ENCODE data around the gene VAC14. TPM values are rescaled to one million over a fixed set of nuclear protein-coding genes. Genes with fewer than 3 reads are reported as not detected.

Gene VAC14
- total RNA-seq, 1 donor from 2014 or later: 18.4 TPM

- FAIRE-seq (no peak), DNase-seq (ENCODE audit: low read depth) (no peak)
- H3K36me3 ChIP-seq (ENCODE audit: control insufficient read depth, insufficient read depth, low read length): no peaks in the 10 kb centered on the region
- no peak overlapping the region for H3K4me3 ChIP-seq (ENCODE audit: low read depth, low read length)
- H3K27me3 ChIP-seq (ENCODE audit: control insufficient read depth, insufficient read depth, low read length): no peaks in the 10 kb centered on the region
- no peak for TF ChIP-seq CTCF (IDR thresholded peaks at IDR 0.05; ENCODE audit: insufficient read depth, low read length, severe bottlenecking)
Observed at GRCh38 chr16:70689970-70690891, 110.7 kb downstream of the VAC14 start.

GRCh38 chr16:70689035-70689969 is 111.7 kb downstream of the VAC14 start:
- no peak for DNase-seq (ENCODE audit: low read depth)
- H3K4me3 ChIP-seq (ENCODE audit: low read depth, low read length): no peak overlapping the region
- no peaks in the 10 kb centered on the region for H3K36me3 ChIP-seq (ENCODE audit: control insufficient read depth, insufficient read depth, low read length)
- no peaks in the 10 kb centered on the region for H3K27me3 ChIP-seq (ENCODE audit: control insufficient read depth, insufficient read depth, low read length)
- TF ChIP-seq CTCF (IDR thresholded peaks at IDR 0.05; ENCODE audit: insufficient read depth, low read length, severe bottlenecking): no peak
- FAIRE-seq: no peak

- no peak overlapping the region for H3K4me3 ChIP-seq (ENCODE audit: low read depth, low read length)
- H3K27me3 ChIP-seq (ENCODE audit: control insufficient read depth, insufficient read depth, low read length): no peaks in the 10 kb centered on the region
- FAIRE-seq (no peak), DNase-seq (ENCODE audit: low read depth) (no peak)
- peaks cover 3% of the 10 kb centered on the region for H3K36me3 ChIP-seq (ENCODE audit: control insufficient read depth, insufficient read depth, low read length)
- no peak for TF ChIP-seq CTCF (IDR thresholded peaks at IDR 0.05; ENCODE audit: insufficient read depth, low read length, severe bottlenecking)
Observed at GRCh38 chr16:70688246-70688742, 112.7 kb downstream of the VAC14 start.

GRCh38 chr16:70687671-70688245 is 113.2 kb downstream of the VAC14 start:
- peaks cover 8% of the 10 kb centered on the region for H3K36me3 ChIP-seq (ENCODE audit: control insufficient read depth, insufficient read depth, low read length)
- DNase-seq (ENCODE audit: low read depth): no peak
- no peak for FAIRE-seq
- no peak for TF ChIP-seq CTCF (IDR thresholded peaks at IDR 0.05; ENCODE audit: insufficient read depth, low read length, severe bottlenecking)
- no peaks in the 10 kb centered on the region for H3K27me3 ChIP-seq (ENCODE audit: control insufficient read depth, insufficient read depth, low read length)
- no peak overlapping the region for H3K4me3 ChIP-seq (ENCODE audit: low read depth, low read length)

- Histone ChIP-seq H3K4me3 (ENCODE audit: low read depth, low read length) (no peak overlapping the region), H3K36me3 (ENCODE audit: control insufficient read depth, insufficient read depth, low read length) (peaks cover 8% of the 10 kb centered on the region), H3K27me3 (ENCODE audit: control insufficient read depth, insufficient read depth, low read length) (no peaks in the 10 kb centered on the region)
- FAIRE-seq: no peak
- DNase-seq (ENCODE audit: low read depth): no peak
- TF ChIP-seq CTCF (IDR thresholded peaks at IDR 0.05; ENCODE audit: insufficient read depth, low read length, severe bottlenecking): no peak
Observed at GRCh38 chr16:70687102-70687511, 113.9 kb downstream of the VAC14 start.
